Measurements from ENCODE around the gene MYO18A.

Gene MYO18A

DNA sequence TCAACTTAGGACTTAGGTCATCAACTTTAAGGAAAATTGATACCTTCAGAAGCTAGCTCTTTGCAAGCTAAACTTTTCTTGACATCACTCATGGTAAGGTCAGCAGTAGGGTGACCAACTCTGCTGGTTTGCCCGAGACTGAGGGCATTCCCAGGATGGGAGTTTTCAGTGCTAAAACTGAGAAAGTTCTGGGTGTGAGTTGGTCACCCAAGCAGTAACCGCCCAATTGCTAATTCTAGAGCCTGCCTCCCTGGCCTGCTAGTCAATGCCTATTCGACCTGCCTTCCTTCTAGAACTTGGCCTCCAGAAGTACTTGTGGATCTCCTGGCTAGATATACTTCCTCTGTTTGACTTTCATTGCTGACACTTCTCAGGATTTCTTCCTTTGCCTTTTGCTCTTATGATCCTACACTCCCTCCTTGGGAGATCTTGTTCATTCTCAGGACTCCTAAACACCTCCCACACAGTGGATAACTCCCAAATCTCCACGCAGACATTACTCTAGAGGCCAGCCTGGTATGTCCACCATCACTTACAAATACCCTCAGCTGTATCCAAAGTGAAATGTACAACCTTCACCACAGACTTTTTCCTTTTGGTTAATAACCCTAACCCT is 10.5 kb upstream of the MYO18A start:
- Histone ChIP-seq H3K79me1 (ENCODE audit: low read length) (no peaks in the 10 kb centered on the region), H3K27me3 (ENCODE audit: insufficient read depth, low read length, poor library complexity) (no peaks in the 10 kb centered on the region), H4K5ac (ENCODE audit: low read length) (no peak overlapping the region), H3K4me3 (ENCODE audit: low read length) (no peak overlapping the region), H3K4me1 (ENCODE audit: control insufficient read depth, low read depth, low read length) (no peaks in the 10 kb centered on the region), H2AK5ac (ENCODE audit: low read length) (no peak overlapping the region), H2BK15ac (replicated peaks; ENCODE audit: low read depth) (no peak overlapping the region), H3K56ac (ENCODE audit: low read length) (no peak overlapping the region), H3K27ac (ENCODE audit: low read depth, low read length) (no peak overlapping the region), H3K79me2 (ENCODE audit: control insufficient read depth, insufficient read depth, low read length) (no peaks in the 10 kb centered on the region), H3K4me2 (ENCODE audit: low read length) (no peak overlapping the region), H3K9ac (ENCODE audit: low read length) (no peak overlapping the region), H3K36me3 (ENCODE audit: control insufficient read depth, insufficient read depth, low read length) (no peaks in the 10 kb centered on the region), H3K4ac (ENCODE audit: low read depth, low read length) (no peak overlapping the region), H3K23ac (ENCODE audit: low read length) (no peak overlapping the region), H4K8ac (ENCODE audit: low read depth, low read length) (no peak overlapping the region), H2BK120ac (ENCODE audit: low read depth, low read length) (no peak overlapping the region), H3K18ac (ENCODE audit: low read length) (no peak overlapping the region), H2BK5ac (ENCODE audit: low read length) (no peak overlapping the region)
- no CpG with 5 or more reads among the region's 4 CpGs for WGBS (ENCODE audit: extremely low coverage, insufficient coverage, low lambda C conversion rate)
- no peak for DNase-seq

- Histone ChIP-seq H3K4me1 (ENCODE audit: control insufficient read depth, low read depth, low read length) (no peaks in the 10 kb centered on the region), H2AK5ac (ENCODE audit: low read length) (no peak overlapping the region), H4K5ac (ENCODE audit: low read length) (no peak overlapping the region), H3K4me2 (ENCODE audit: low read length) (no peak overlapping the region), H2BK5ac (ENCODE audit: low read length) (no peak overlapping the region), H2BK120ac (ENCODE audit: low read depth, low read length) (no peak overlapping the region), H3K79me1 (ENCODE audit: low read length) (no peaks in the 10 kb centered on the region), H2BK15ac (replicated peaks; ENCODE audit: low read depth) (no peak overlapping the region), H3K36me3 (ENCODE audit: control insufficient read depth, insufficient read depth, low read length) (no peaks in the 10 kb centered on the region), H3K18ac (ENCODE audit: low read length) (no peak overlapping the region), H3K4me3 (ENCODE audit: low read length) (no peak overlapping the region), H3K56ac (ENCODE audit: low read length) (no peak overlapping the region), H3K27ac (ENCODE audit: low read depth, low read length) (no peak overlapping the region), H3K79me2 (ENCODE audit: control insufficient read depth, insufficient read depth, low read length) (no peaks in the 10 kb centered on the region), H3K27me3 (ENCODE audit: insufficient read depth, low read length, poor library complexity) (no peaks in the 10 kb centered on the region), H3K9ac (ENCODE audit: low read length) (no peak overlapping the region), H4K8ac (ENCODE audit: low read depth, low read length) (no peak overlapping the region), H3K23ac (ENCODE audit: low read length) (no peak overlapping the region), H3K4ac (ENCODE audit: low read depth, low read length) (no peak overlapping the region)
- WGBS (ENCODE audit: extremely low coverage, insufficient coverage, low lambda C conversion rate): no CpG with 5 or more reads among the region's 2 CpGs
- no peak for DNase-seq
These were observed 9.8 kb upstream of the MYO18A start for GRCh38 chr17:29190039-29190438.

DNA sequence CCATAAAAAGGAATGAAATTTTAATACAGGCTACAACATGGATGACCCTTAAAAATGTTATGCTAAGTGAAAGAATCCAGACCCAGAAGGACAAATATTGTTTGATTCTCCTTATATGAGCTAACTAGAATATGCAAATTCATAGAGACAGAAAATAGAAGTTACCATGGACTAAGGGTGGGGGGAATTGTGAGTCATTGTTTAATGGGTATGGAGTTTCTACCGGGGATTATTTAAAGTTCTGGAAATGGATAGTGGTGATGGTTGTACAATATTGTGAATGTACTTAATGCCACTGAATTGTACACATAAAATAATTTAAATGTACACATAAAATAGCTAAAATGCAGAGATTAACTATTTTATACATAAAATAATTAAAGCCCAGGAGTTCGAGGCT is 9.2 kb upstream of the MYO18A start:
- no peak overlapping the region for H3K27ac ChIP-seq (ENCODE audit: low read depth, low read length)
- DNase-seq: no peak
- no peak overlapping the region for H4K5ac ChIP-seq (ENCODE audit: low read length)
- H3K9ac ChIP-seq (ENCODE audit: low read length): no peak overlapping the region
- no peak overlapping the region for H3K4me3 ChIP-seq (ENCODE audit: low read length)
- H4K8ac ChIP-seq (ENCODE audit: low read depth, low read length): no peak overlapping the region
- whole genome bisulfite sequencing (ENCODE audit: extremely low coverage, insufficient coverage, low lambda C conversion rate): no CpG with 5 or more reads among the region's 2 CpGs
- no peak overlapping the region for H2BK5ac ChIP-seq (ENCODE audit: low read length)
- H3K56ac ChIP-seq (ENCODE audit: low read length): no peak overlapping the region
- H2BK120ac ChIP-seq (ENCODE audit: low read depth, low read length): no peak overlapping the region
- H3K36me3 ChIP-seq (ENCODE audit: control insufficient read depth, insufficient read depth, low read length): no peaks in the 10 kb centered on the region
- H3K79me2 ChIP-seq (ENCODE audit: control insufficient read depth, insufficient read depth, low read length): no peaks in the 10 kb centered on the region
- no peak overlapping the region for H2AK5ac ChIP-seq (ENCODE audit: low read length)
- no peak overlapping the region for H3K4me2 ChIP-seq (ENCODE audit: low read length)
- no peak overlapping the region for H3K4ac ChIP-seq (ENCODE audit: low read depth, low read length)
- no peaks in the 10 kb centered on the region for H3K27me3 ChIP-seq (ENCODE audit: insufficient read depth, low read length, poor library complexity)
- H3K23ac ChIP-seq (ENCODE audit: low read length): no peak overlapping the region
- H3K18ac ChIP-seq (ENCODE audit: low read length): no peak overlapping the region
- no peaks in the 10 kb centered on the region for H3K79me1 ChIP-seq (ENCODE audit: low read length)
- no peaks in the 10 kb centered on the region for H3K4me1 ChIP-seq (ENCODE audit: control insufficient read depth, low read depth, low read length)
- H2BK15ac ChIP-seq (replicated peaks; ENCODE audit: low read depth): no peak overlapping the region

GRCh38 chr17:29181226-29181625 is 1.0 kb upstream of the MYO18A start:
- H2BK15ac ChIP-seq (replicated peaks; ENCODE audit: low read depth): no peak overlapping the region
- H3K79me1 ChIP-seq (ENCODE audit: low read length): no peaks in the 10 kb centered on the region
- H3K9ac ChIP-seq (ENCODE audit: low read length): no peak overlapping the region
- H3K23ac ChIP-seq (ENCODE audit: low read length): no peak overlapping the region
- H3K27me3 ChIP-seq (ENCODE audit: insufficient read depth, low read length, poor library complexity): no peaks in the 10 kb centered on the region
- no peak overlapping the region for H3K56ac ChIP-seq (ENCODE audit: low read length)
- H2BK120ac ChIP-seq (ENCODE audit: low read depth, low read length): no peak overlapping the region
- no peak overlapping the region for H4K8ac ChIP-seq (ENCODE audit: low read depth, low read length)
- H2AK5ac ChIP-seq (ENCODE audit: low read length): no peak overlapping the region
- H4K5ac ChIP-seq (ENCODE audit: low read length): no peak overlapping the region
- no peak overlapping the region for H3K4ac ChIP-seq (ENCODE audit: low read depth, low read length)
- peaks cover 14% of the 10 kb centered on the region for H3K4me1 ChIP-seq (ENCODE audit: control insufficient read depth, low read depth, low read length)
- H3K4me2 ChIP-seq (ENCODE audit: low read length): no peak overlapping the region
- no CpG with 5 or more reads among the region's 1 CpG for WGBS (ENCODE audit: extremely low coverage, insufficient coverage, low lambda C conversion rate)
- no peak overlapping the region for H3K4me3 ChIP-seq (ENCODE audit: low read length)
- H3K27ac ChIP-seq (ENCODE audit: low read depth, low read length): no peak overlapping the region
- DNase-seq: no peak
- H3K18ac ChIP-seq (ENCODE audit: low read length): no peak overlapping the region
- no peaks in the 10 kb centered on the region for H3K79me2 ChIP-seq (ENCODE audit: control insufficient read depth, insufficient read depth, low read length)
- no peaks in the 10 kb centered on the region for H3K36me3 ChIP-seq (ENCODE audit: control insufficient read depth, insufficient read depth, low read length)
- H2BK5ac ChIP-seq (ENCODE audit: low read length): no peak overlapping the region

GRCh38 chr17:29180788-29181160 is 576 bp upstream of the MYO18A start:
- Histone ChIP-seq H3K4me3 (ENCODE audit: low read length) (no peak overlapping the region), H3K27ac (ENCODE audit: low read depth, low read length) (no peak overlapping the region), H3K4ac (ENCODE audit: low read depth, low read length) (no peak overlapping the region)

More at GRCh38 chr17:29180788-29181160, 576 bp upstream of the MYO18A start:
- Histone ChIP-seq H2BK120ac (ENCODE audit: low read depth, low read length) (no peak overlapping the region), H3K79me1 (ENCODE audit: low read length) (no peaks in the 10 kb centered on the region), H3K4me1 (ENCODE audit: control insufficient read depth, low read depth, low read length) (peaks cover 14% of the 10 kb centered on the region), H3K23ac (ENCODE audit: low read length) (no peak overlapping the region), H3K9ac (ENCODE audit: low read length) (peak overlapping the region; percentile 74), H3K36me3 (ENCODE audit: control insufficient read depth, insufficient read depth, low read length) (no peaks in the 10 kb centered on the region), H4K8ac (ENCODE audit: low read depth, low read length) (no peak overlapping the region), H3K18ac (ENCODE audit: low read length) (peak overlapping the region; percentile 56), H3K4me2 (ENCODE audit: low read length) (no peak overlapping the region), H3K27me3 (ENCODE audit: insufficient read depth, low read length, poor library complexity) (no peaks in the 10 kb centered on the region), H2AK5ac (ENCODE audit: low read length) (no peak overlapping the region), H3K79me2 (ENCODE audit: control insufficient read depth, insufficient read depth, low read length) (no peaks in the 10 kb centered on the region), H2BK15ac (replicated peaks; ENCODE audit: low read depth) (no peak overlapping the region), H2BK5ac (ENCODE audit: low read length) (no peak overlapping the region), H4K5ac (ENCODE audit: low read length) (no peak overlapping the region), H3K56ac (ENCODE audit: low read length) (peak overlapping the region; percentile 90)
- no CpG with 5 or more reads among the region's 4 CpGs for WGBS (ENCODE audit: extremely low coverage, insufficient coverage, low lambda C conversion rate)
- DNase-seq: no peak

Measured in mesendoderm (in vitro differentiated cells).